Nephron progenitor cell (in vitro differentiated cells): ENCODE data around the gene COP1.

ENCODE experiments used
- DNase-seq: peaks from one replicate; pipeline ENCODE4 v3.0.0; 2021
- H3K27ac Mint-ChIP-seq: 2 replicates; pipeline ENCODE4 v1.8.0; 2021; ENCODE audit warnings: mild to moderate bottlenecking, moderate library complexity, mixed read lengths
- H3K27me3 Mint-ChIP-seq: 2 replicates; pipeline ENCODE4 v1.8.0; 2021; ENCODE audit warnings: mild to moderate bottlenecking, low read depth, mixed read lengths; ENCODE audit not compliant: poor library complexity
- H3K36me3 Mint-ChIP-seq: 2 replicates; pipeline ENCODE4 v1.8.0; 2021; ENCODE audit warnings: low read depth, mixed read lengths
- H3K4me1 Mint-ChIP-seq: 2 replicates; pipeline ENCODE4 v1.8.0; 2021; ENCODE audit warnings: mixed read lengths
- H3K4me3 Mint-ChIP-seq: 2 replicates; pipeline ENCODE4 v1.8.0; 2021; ENCODE audit warnings: mild to moderate bottlenecking, moderate library complexity, mixed read lengths
- H3K9me3 Mint-ChIP-seq: 2 replicates; pipeline ENCODE4 v1.8.0; 2021; ENCODE audit warnings: mild to moderate bottlenecking, moderate library complexity, mixed read lengths
- TF ChIP-seq, protein P1 (sequence below): fragments of 200-600 bp; sonication (generic); IDR thresholded peaks from 2 replicates; pipeline ENCODE4 v1.5.0; 2021; ENCODE audit warnings: antibody characterized with exemption

The COP1 gene

DNA sequence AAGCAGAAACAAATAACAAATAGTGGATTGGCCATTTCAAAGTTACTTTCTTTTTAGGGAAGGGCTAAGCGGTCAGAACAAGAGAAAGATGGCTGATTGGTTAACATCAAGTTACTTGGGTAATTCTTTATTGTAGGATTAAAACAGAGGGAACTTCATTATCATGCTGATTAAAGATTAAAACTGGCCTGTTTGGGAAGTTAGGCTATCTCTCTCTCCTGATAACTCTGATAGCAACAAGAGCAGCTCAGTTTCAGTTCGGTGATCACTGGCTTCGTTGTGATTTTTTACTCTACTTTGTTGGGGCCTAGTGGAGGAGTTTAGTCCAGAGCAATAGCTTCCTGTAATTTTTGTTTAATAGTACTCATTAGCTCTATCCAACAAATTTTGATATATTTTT lies 20.5 kb upstream of the COP1 start:
- Mint-ChIP-seq H3K27me3 (peaks cover 16% of the 10 kb centered on the region), H3K27ac (no peak overlapping the region), H3K9me3 (peaks cover 4% of the 10 kb centered on the region), H3K36me3 (no peaks in the 10 kb centered on the region), H3K4me1 (peaks cover 5% of the 10 kb centered on the region), H3K4me3 (no peak overlapping the region)
- no peak for DNase-seq
- TF ChIP-seq, protein P1, sequence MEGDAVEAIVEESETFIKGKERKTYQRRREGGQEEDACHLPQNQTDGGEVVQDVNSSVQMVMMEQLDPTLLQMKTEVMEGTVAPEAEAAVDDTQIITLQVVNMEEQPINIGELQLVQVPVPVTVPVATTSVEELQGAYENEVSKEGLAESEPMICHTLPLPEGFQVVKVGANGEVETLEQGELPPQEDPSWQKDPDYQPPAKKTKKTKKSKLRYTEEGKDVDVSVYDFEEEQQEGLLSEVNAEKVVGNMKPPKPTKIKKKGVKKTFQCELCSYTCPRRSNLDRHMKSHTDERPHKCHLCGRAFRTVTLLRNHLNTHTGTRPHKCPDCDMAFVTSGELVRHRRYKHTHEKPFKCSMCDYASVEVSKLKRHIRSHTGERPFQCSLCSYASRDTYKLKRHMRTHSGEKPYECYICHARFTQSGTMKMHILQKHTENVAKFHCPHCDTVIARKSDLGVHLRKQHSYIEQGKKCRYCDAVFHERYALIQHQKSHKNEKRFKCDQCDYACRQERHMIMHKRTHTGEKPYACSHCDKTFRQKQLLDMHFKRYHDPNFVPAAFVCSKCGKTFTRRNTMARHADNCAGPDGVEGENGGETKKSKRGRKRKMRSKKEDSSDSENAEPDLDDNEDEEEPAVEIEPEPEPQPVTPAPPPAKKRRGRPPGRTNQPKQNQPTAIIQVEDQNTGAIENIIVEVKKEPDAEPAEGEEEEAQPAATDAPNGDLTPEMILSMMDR: no peak

DNA sequence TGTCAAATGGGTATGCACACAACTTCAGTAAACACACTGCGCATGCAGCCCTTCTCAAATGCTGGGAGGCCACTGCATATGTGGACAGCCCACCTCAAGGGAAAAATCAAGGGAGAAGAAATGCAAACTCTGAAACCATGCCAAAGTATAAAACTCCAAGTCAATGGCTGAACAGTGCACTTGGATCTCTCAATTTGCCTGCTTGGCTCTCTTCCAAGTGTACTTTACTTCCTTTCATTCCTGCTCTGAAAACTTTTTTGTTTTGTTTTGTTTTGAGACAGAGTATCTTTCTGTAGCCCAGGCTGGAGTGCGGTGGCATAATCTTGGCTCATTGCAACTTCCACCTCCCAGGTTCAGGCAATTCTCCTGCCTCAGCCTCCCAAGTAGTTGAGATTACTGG lies 18.8 kb upstream of the COP1 start:
- H3K9me3 Mint-ChIP-seq: no peaks in the 10 kb centered on the region
- no peaks in the 10 kb centered on the region for H3K36me3 Mint-ChIP-seq
- DNase-seq: no peak
- TF ChIP-seq, protein P1: no peak
- H3K27me3 Mint-ChIP-seq: peaks cover 16% of the 10 kb centered on the region
- no peak overlapping the region for H3K27ac Mint-ChIP-seq
- no peak overlapping the region for H3K4me3 Mint-ChIP-seq
- peaks cover 5% of the 10 kb centered on the region for H3K4me1 Mint-ChIP-seq

- peaks cover 16% of the 10 kb centered on the region for H3K27me3 Mint-ChIP-seq
- no peaks in the 10 kb centered on the region for H3K9me3 Mint-ChIP-seq
- no peak for DNase-seq
- H3K4me3 Mint-ChIP-seq: no peak overlapping the region
- H3K36me3 Mint-ChIP-seq: no peaks in the 10 kb centered on the region
- TF ChIP-seq, protein P1: no peak
- H3K27ac Mint-ChIP-seq: no peak overlapping the region
- peaks cover 5% of the 10 kb centered on the region for H3K4me1 Mint-ChIP-seq
Measured at GRCh38 chr1:176225479-176225875, 18.4 kb upstream of the COP1 start.

- Mint-ChIP-seq H3K9me3 (no peaks in the 10 kb centered on the region), H3K27me3 (peaks cover 22% of the 10 kb centered on the region), H3K4me3 (no peak overlapping the region), H3K27ac (no peak overlapping the region), H3K36me3 (no peaks in the 10 kb centered on the region), H3K4me1 (no peaks in the 10 kb centered on the region)
- no peak for DNase-seq
- TF ChIP-seq, protein P1: no peak
Measured at GRCh38 chr1:176222196-176222595, 15.1 kb upstream of the COP1 start.

DNA sequence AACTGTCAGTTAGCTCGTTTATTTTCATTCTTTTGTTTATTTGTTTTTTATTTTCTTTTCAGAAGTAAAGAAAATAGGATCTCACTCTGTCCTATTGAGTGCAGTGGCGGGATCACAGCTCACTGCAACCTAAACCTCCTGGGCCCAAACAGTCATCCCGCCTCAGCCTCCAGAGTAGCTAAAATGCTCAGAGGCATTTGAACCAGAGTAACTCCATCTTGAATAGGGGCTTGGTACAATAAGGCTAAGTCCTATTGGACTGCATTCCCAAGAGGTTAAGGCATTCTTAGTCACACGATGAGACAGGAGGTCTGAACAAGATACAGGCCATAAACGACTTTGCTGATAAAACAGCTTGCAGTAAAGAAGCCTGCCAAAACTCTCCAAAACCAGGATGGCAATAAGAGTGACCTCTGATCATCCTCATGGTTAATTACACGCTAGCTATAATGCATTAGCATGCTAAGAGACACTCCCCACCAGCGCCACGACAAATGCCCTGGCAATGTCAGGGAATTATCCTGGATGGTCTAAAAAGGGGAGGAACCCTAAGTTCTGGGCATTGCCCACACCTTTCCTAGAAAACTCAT lies 13.1 kb upstream of the COP1 start:
- no peak for DNase-seq
- Mint-ChIP-seq H3K4me3 (no peak overlapping the region), H3K27ac (no peak overlapping the region), H3K4me1 (no peaks in the 10 kb centered on the region), H3K9me3 (no peaks in the 10 kb centered on the region), H3K36me3 (no peaks in the 10 kb centered on the region), H3K27me3 (peaks cover 21% of the 10 kb centered on the region)
- TF ChIP-seq, protein P1: no peak

DNA sequence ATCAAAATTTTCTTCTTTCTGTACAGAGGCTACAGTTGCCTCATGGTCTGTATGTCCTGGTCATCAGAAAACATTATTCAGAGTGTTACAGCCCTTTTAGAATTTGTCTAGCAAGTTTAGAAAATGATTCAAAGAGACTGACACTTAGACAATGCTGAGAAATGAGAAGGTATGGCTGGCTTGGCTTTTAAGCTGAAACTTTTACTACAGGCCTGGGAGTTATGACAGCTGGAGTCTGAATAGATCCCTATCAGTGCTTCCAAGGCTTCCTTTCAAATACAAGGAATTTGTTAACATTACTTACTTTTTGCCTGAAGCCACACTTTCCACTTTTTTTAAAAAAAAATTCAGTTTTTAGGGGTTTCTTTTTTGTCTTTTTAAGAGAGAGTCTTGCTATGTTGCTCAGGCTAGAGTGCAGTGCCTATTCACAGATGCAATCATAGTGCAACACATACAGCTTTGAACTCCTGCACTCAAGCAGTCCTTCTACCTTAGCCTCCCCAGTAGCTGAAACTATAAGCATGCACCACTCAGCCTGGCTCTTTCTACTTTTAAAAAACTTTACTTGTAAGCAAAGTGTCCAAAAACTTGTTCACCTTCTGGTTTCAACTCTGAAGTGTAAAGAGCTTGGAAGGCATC lies 10.5 kb upstream of the COP1 start:
- H3K36me3 Mint-ChIP-seq: no peaks in the 10 kb centered on the region
- H3K27me3 Mint-ChIP-seq: peaks cover 29% of the 10 kb centered on the region
- no peak overlapping the region for H3K4me3 Mint-ChIP-seq
- no peak overlapping the region for H3K27ac Mint-ChIP-seq
- no peaks in the 10 kb centered on the region for H3K4me1 Mint-ChIP-seq
- no peaks in the 10 kb centered on the region for H3K9me3 Mint-ChIP-seq
- no peak for DNase-seq
- TF ChIP-seq, protein P1: no peak
